Measurements from ENCODE around the gene G6PC2. TPM values are rescaled to one million over a fixed set of nuclear protein-coding genes. Genes with fewer than 3 reads are reported as not detected.
"Not testable (repeated sequence)": the region's sequence is repeated elsewhere in the genome, so short reads cannot be mapped to it uniquely, and the experiment has no call there.

G6PC2 gene
- not detected for total RNA-seq
- not detected for polyA plus RNA-seq

GRCh38 chr2:168901003-168901402, at the start of gene G6PC2:
G6PC2 (plus strand) TSS chr2:168901291; CDS start chr2:168901332, 41 bp downstream.
- H3K4me3 ChIP-seq (ENCODE audit: low read length), result no peak within 1 kb of the TSS
- no peaks in the 10 kb centered on the region for H3K4me1 Mint-ChIP-seq
- peaks cover 6 to 32% of the 10 kb centered on the region in 2 donors for H3K27me3 Mint-ChIP-seq
- H3K9me3 ChIP-seq (ENCODE audit: low read length), result no peaks in the 10 kb centered on the region
- H3K27me3 ChIP-seq (ENCODE audit: insufficient read depth, low read length, poor library complexity, severe bottlenecking), result no peaks in the 10 kb centered on the region
- no peaks in the 10 kb centered on the region for H3K9me3 Mint-ChIP-seq
- ChIA-PET CTCF (no interaction called here), POLR2A (no interaction called here)
- H3K36me3 ChIP-seq (ENCODE audit: insufficient read depth, low read length), result no peaks in the 10 kb centered on the region
- H3K4me3 Mint-ChIP-seq, result no peak within 1 kb of the TSS
- no peak for DNase-seq
- no peak within 1 kb of the TSS for H3K27ac ChIP-seq (ENCODE audit: low read depth, low read length)
- H3K4me1 ChIP-seq (ENCODE audit: insufficient read depth, low read length), result no peaks in the 10 kb centered on the region
- no peak within 1 kb of the TSS for H3K27ac Mint-ChIP-seq
- no peaks in the 10 kb centered on the region for H3K36me3 Mint-ChIP-seq

- Histone ChIP-seq H3K27ac (ENCODE audit: low read depth, low read length) (peak overlapping the region; percentile 36), H3K36me3 (ENCODE audit: insufficient read depth, low read length) (no peaks in the 10 kb centered on the region), H3K27me3 (ENCODE audit: insufficient read depth, low read length, poor library complexity, severe bottlenecking) (no peaks in the 10 kb centered on the region), H3K4me1 (ENCODE audit: insufficient read depth, low read length) (no peaks in the 10 kb centered on the region), H3K9me3 (ENCODE audit: low read length) (no peaks in the 10 kb centered on the region), H3K4me3 (ENCODE audit: low read length) (no peak overlapping the region)
- Mint-ChIP-seq H3K36me3 (peaks cover 0 to 3% (median 0%) of the 10 kb centered on the region in 3 donors), H3K4me1 (no peaks in the 10 kb centered on the region), H3K9me3 (peaks cover 0 to 1% (median 0%) of the 10 kb centered on the region in 5 donors), H3K27ac (no peak overlapping the region), H3K4me3 (no peak overlapping the region), H3K27me3 (peaks cover 0 to 3% of the 10 kb centered on the region in 2 donors)
- ChIA-PET CTCF (no interaction called here), POLR2A (no interaction called here)
- no peak for DNase-seq
Observed at GRCh38 chr2:168851674-168852320, 49.3 kb upstream of the G6PC2 start.

- H3K4me1 Mint-ChIP-seq, result no peaks in the 10 kb centered on the region
- H3K36me3 Mint-ChIP-seq, result peaks cover 0 to 3% (median 0%) of the 10 kb centered on the region in 3 donors
- CTCF ChIA-PET, result no interaction called here
Observed at GRCh38 chr2:168852481-168852880, 48.6 kb upstream of the G6PC2 start.

GRCh38 chr2:168853471-168853870, 47.6 kb upstream of the G6PC2 start:
- POLR2A ChIA-PET, result no interaction called here
- H3K4me3 ChIP-seq (ENCODE audit: low read length), result no peak overlapping the region
- Mint-ChIP-seq H3K27ac (no peak overlapping the region), H3K27me3 (peaks cover 0 to 3% of the 10 kb centered on the region in 2 donors), H3K4me3 (no peak overlapping the region), H3K36me3 (peaks cover 0 to 3% (median 0%) of the 10 kb centered on the region in 3 donors), H3K4me1 (no peaks in the 10 kb centered on the region), H3K9me3 (peaks cover 0 to 1% (median 0%) of the 10 kb centered on the region in 5 donors)
- H3K4me1 ChIP-seq (ENCODE audit: insufficient read depth, low read length), result no peaks in the 10 kb centered on the region
- H3K27ac ChIP-seq (ENCODE audit: low read depth, low read length), result no peak overlapping the region
- H3K9me3 ChIP-seq (ENCODE audit: low read length), result no peaks in the 10 kb centered on the region
- CTCF ChIA-PET, result interaction anchor here (0.6 to 1.8 kb wide), 2 partner anchors 18 to 68 kb away, joined by 3 read pairs; no protein-coding TSS in a partner anchor
- DNase-seq, result no peak
- no peaks in the 10 kb centered on the region for H3K27me3 ChIP-seq (ENCODE audit: insufficient read depth, low read length, poor library complexity, severe bottlenecking)
- no peaks in the 10 kb centered on the region for H3K36me3 ChIP-seq (ENCODE audit: insufficient read depth, low read length)

More at GRCh38 chr2:168852481-168852880, 48.6 kb upstream of the G6PC2 start:
- H3K4me3 ChIP-seq (ENCODE audit: low read length), result no peak overlapping the region
- Mint-ChIP-seq H3K27ac (no peak overlapping the region), H3K27me3 (peaks cover 0 to 3% of the 10 kb centered on the region in 2 donors), H3K9me3 (peaks cover 0 to 1% (median 0%) of the 10 kb centered on the region in 5 donors), H3K4me3 (no peak overlapping the region)
- H3K4me1 ChIP-seq (ENCODE audit: insufficient read depth, low read length), result no peaks in the 10 kb centered on the region
- H3K27ac ChIP-seq (ENCODE audit: low read depth, low read length), result peak overlapping the region; percentile 36
- no peaks in the 10 kb centered on the region for H3K9me3 ChIP-seq (ENCODE audit: low read length)
- H3K36me3 ChIP-seq (ENCODE audit: insufficient read depth, low read length), result no peaks in the 10 kb centered on the region
- no peak for DNase-seq
- POLR2A ChIA-PET, result no interaction called here
- no peaks in the 10 kb centered on the region for H3K27me3 ChIP-seq (ENCODE audit: insufficient read depth, low read length, poor library complexity, severe bottlenecking)

GRCh38 chr2:168854651-168855050, 46.4 kb upstream of the G6PC2 start:
- Histone ChIP-seq H3K27me3 (ENCODE audit: insufficient read depth, low read length, poor library complexity, severe bottlenecking) (no peaks in the 10 kb centered on the region), H3K27ac (ENCODE audit: low read depth, low read length) (no peak overlapping the region), H3K4me1 (ENCODE audit: insufficient read depth, low read length) (no peaks in the 10 kb centered on the region), H3K4me3 (ENCODE audit: low read length) (no peak overlapping the region), H3K9me3 (ENCODE audit: low read length) (no peaks in the 10 kb centered on the region), H3K36me3 (ENCODE audit: insufficient read depth, low read length) (no peaks in the 10 kb centered on the region)
- no peak for DNase-seq
- no peak overlapping the region for H3K27ac Mint-ChIP-seq
- no peak overlapping the region for H3K4me3 Mint-ChIP-seq
- H3K27me3 Mint-ChIP-seq, result peaks cover 0 to 3% of the 10 kb centered on the region in 2 donors
- H3K36me3 Mint-ChIP-seq, result peaks cover 0 to 3% (median 0%) of the 10 kb centered on the region in 3 donors
- CTCF ChIA-PET, result interaction anchor here (1.8 kb wide), 1 partner anchor 19 kb away, joined by 3 read pairs; no protein-coding TSS in a partner anchor
- peaks cover 0 to 1% (median 0%) of the 10 kb centered on the region in 5 donors for H3K9me3 Mint-ChIP-seq
- POLR2A ChIA-PET, result no interaction called here
- H3K4me1 Mint-ChIP-seq, result no peaks in the 10 kb centered on the region

- H3K36me3 ChIP-seq (ENCODE audit: insufficient read depth, low read length), result no peaks in the 10 kb centered on the region
- Mint-ChIP-seq H3K4me1 (no peaks in the 10 kb centered on the region), H3K4me3 (no peak overlapping the region), H3K9me3 (peaks cover 0 to 1% (median 0%) of the 10 kb centered on the region in 5 donors), H3K27ac (no peak overlapping the region), H3K36me3 (peaks cover 0 to 3% (median 0%) of the 10 kb centered on the region in 3 donors), H3K27me3 (peaks cover 0 to 3% of the 10 kb centered on the region in 2 donors)
- no peaks in the 10 kb centered on the region for H3K9me3 ChIP-seq (ENCODE audit: low read length)
- no peaks in the 10 kb centered on the region for H3K4me1 ChIP-seq (ENCODE audit: insufficient read depth, low read length)
- no peak overlapping the region for H3K27ac ChIP-seq (ENCODE audit: low read depth, low read length)
- ChIA-PET CTCF (no interaction called here), POLR2A (interaction anchor here (0.6 kb wide), 1 partner anchor 43 kb away, joined by 3 read pairs; no protein-coding TSS in a partner anchor)
- DNase-seq, result no peak
- H3K27me3 ChIP-seq (ENCODE audit: insufficient read depth, low read length, poor library complexity, severe bottlenecking), result no peaks in the 10 kb centered on the region
- H3K4me3 ChIP-seq (ENCODE audit: low read length), result no peak overlapping the region
Observed at GRCh38 chr2:168855601-168856000, 45.5 kb upstream of the G6PC2 start.

- Mint-ChIP-seq H3K4me1 (no peaks in the 10 kb centered on the region), H3K36me3 (peaks cover 0 to 3% (median 0%) of the 10 kb centered on the region in 3 donors), H3K4me3 (no peak overlapping the region), H3K27ac (no peak overlapping the region), H3K9me3 (no peaks in the 10 kb centered on the region), H3K27me3 (no peaks in the 10 kb centered on the region)
- Histone ChIP-seq H3K27ac (ENCODE audit: low read depth, low read length) (no peak overlapping the region), H3K4me1 (ENCODE audit: insufficient read depth, low read length) (no peaks in the 10 kb centered on the region), H3K9me3 (ENCODE audit: low read length) (no peaks in the 10 kb centered on the region), H3K36me3 (ENCODE audit: insufficient read depth, low read length) (no peaks in the 10 kb centered on the region), H3K27me3 (ENCODE audit: insufficient read depth, low read length, poor library complexity, severe bottlenecking) (no peaks in the 10 kb centered on the region), H3K4me3 (ENCODE audit: low read length) (no peak overlapping the region)
- POLR2A ChIA-PET, result no interaction called here
- CTCF ChIA-PET, result no interaction called here
- DNase-seq, result no peak
Observed at GRCh38 chr2:168858146-168858545, 42.9 kb upstream of the G6PC2 start.

GRCh38 chr2:168867164-168867563, 33.9 kb upstream of the G6PC2 start:
- H3K27ac ChIP-seq (ENCODE audit: low read depth, low read length); H3K4me3 ChIP-seq (ENCODE audit: low read length); H3K9me3 Mint-ChIP-seq; POLR2A ChIA-PET; CTCF ChIA-PET; H3K4me1 Mint-ChIP-seq; H3K9me3 ChIP-seq (ENCODE audit: low read length); H3K36me3 ChIP-seq (ENCODE audit: insufficient read depth, low read length); H3K4me1 ChIP-seq (ENCODE audit: insufficient read depth, low read length); H3K27me3 Mint-ChIP-seq; H3K27ac Mint-ChIP-seq; H3K27me3 ChIP-seq (ENCODE audit: insufficient read depth, low read length, poor library complexity, severe bottlenecking); DNase-seq; H3K4me3 Mint-ChIP-seq: not testable (repeated sequence)
- H3K36me3 Mint-ChIP-seq, result peaks cover 0 to 13% (median 0%) of the 10 kb centered on the region in 3 donors
